H1 (cell line): ENCODE data around the gene B3GNT2. TPM values are rescaled to one million over a fixed set of nuclear protein-coding genes. Genes with fewer than 3 reads are reported as not detected.

ENCODE experiments used
- CTCF ChIA-PET: fragments of 300-600 bp; sonication (Branson Sonifier 250); formaldehyde crosslinking; loops from one replicate; lab custom pipeline; 2021; ENCODE audit not compliant: partially characterized antibody; lab: Charles Lee
- POLR2A ChIA-PET: fragments of 300-600 bp; sonication (Branson Sonifier 250); formaldehyde crosslinking; loops from one replicate; lab custom pipeline; 2021; ENCODE audit warnings: inconsistent platforms; ENCODE audit not compliant: partially characterized antibody; lab: Charles Lee
- DNase-seq, 2 experiments: peaks; one replicate each; pipeline versions ENCODE4 v3.0.0 to v3.0.0-alpha.2; 2010 to 2022; ENCODE audit warnings: low spot score in 2 of 2, low read depth in 1 of 2, mixed read lengths in 1 of 2
- FAIRE-seq: peaks from 2 replicates; lab custom pipeline; 2011; peaks lifted over from hg19 to GRCh38; lab: Jason Lieb, UNC
- H2AFZ ChIP-seq: 2 replicates; pipeline ENCODE4 v1.8.1; 2012; ENCODE audit warnings: low read length, inconsistent platforms
- H2AK5ac ChIP-seq: 2 replicates; pipeline ENCODE4 v1.6.1; 2013; ENCODE audit warnings: low read depth, low read length
- H2BK120ac ChIP-seq: replicated peaks from 2 replicates; pipeline ENCODE3; 2013; ENCODE audit warnings: low read depth, low read length, inconsistent platforms
- H2BK12ac ChIP-seq: 2 replicates; pipeline ENCODE4 v1.6.1; 2013; ENCODE audit warnings: low read depth, low read length
- H2BK15ac ChIP-seq: 2 replicates; pipeline ENCODE4 v1.6.1; 2013; ENCODE audit warnings: low read length
- H2BK20ac ChIP-seq: 2 replicates; pipeline ENCODE4 v1.6.1; 2013; ENCODE audit warnings: low read length
- H2BK5ac ChIP-seq: 2 replicates; pipeline ENCODE4 v1.6.1; 2013; ENCODE audit warnings: low read depth, low read length
- H3K14ac ChIP-seq: 2 replicates; pipeline ENCODE4 v1.6.1; 2013; ENCODE audit warnings: inconsistent platforms; ENCODE audit not compliant: insufficient read length
- H3K18ac ChIP-seq: 2 replicates; pipeline ENCODE4 v1.6.1; 2013; ENCODE audit warnings: low read length; ENCODE audit errors: extremely low read depth
- H3K23ac ChIP-seq: 2 replicates; pipeline ENCODE4 v1.6.1; 2013; ENCODE audit warnings: inconsistent platforms; ENCODE audit not compliant: insufficient read length
- H3K23me2 ChIP-seq: 2 replicates; pipeline ENCODE4 v1.6.1; 2013; ENCODE audit warnings: low read depth, low read length
- H3K27ac ChIP-seq: 2 replicates; pipeline ENCODE4 v1.6.1; 2011; ENCODE audit warnings: low read depth, low read length, inconsistent platforms
- H3K27me3 ChIP-seq, 4 experiments: replicated peaks in 1 of 4; 1 replicate in 1 of 4; 2 replicates in 3 of 4; pipeline versions ENCODE4 v1.6.1 to v1.8.1; 2011 to 2013; ENCODE audit warnings: low read length in 3 of 4, mild to moderate bottlenecking in 3 of 4, inconsistent platforms in 2 of 4, mixed read lengths in 2 of 4, moderate library complexity in 1 of 4; ENCODE audit not compliant: control insufficient read depth in 3 of 4, insufficient read depth in 3 of 4; ENCODE audit errors: extremely low read depth in 1 of 4
- H3K36me3 ChIP-seq, 4 experiments: 2 replicates each; pipeline versions ENCODE4 v1.6.1 to v1.8.1; 2011 to 2013; ENCODE audit warnings: mild to moderate bottlenecking in 4 of 4, low read length in 3 of 4, moderate library complexity in 2 of 4, control low read depth in 1 of 4, inconsistent platforms in 1 of 4; ENCODE audit not compliant: insufficient read depth in 4 of 4, control insufficient read depth in 2 of 4
- H3K4ac ChIP-seq: replicated peaks from 2 replicates; pipeline ENCODE3; 2013; ENCODE audit warnings: low read length, low read depth, mixed read lengths, inconsistent platforms; ENCODE audit not compliant: insufficient read length
- H3K4me1 ChIP-seq, 4 experiments: replicated peaks in 1 of 4; 1 replicate in 1 of 4; 2 replicates in 3 of 4; pipeline versions ENCODE4 v1.6.1 to v1.8.1; 2011 to 2013; ENCODE audit warnings: low read length in 3 of 4, inconsistent platforms in 2 of 4, mixed read lengths in 1 of 4; ENCODE audit not compliant: insufficient read depth in 4 of 4, control insufficient read depth in 3 of 4
- H3K4me2 ChIP-seq, 2 experiments: 2 replicates each; pipeline versions ENCODE4 v1.6.1 to v1.8.1; 2011 to 2013; ENCODE audit warnings: low read depth in 2 of 2, low read length in 2 of 2, control low read depth in 1 of 2, inconsistent platforms in 1 of 2, mild to moderate bottlenecking in 1 of 2; ENCODE audit not compliant: insufficient read depth in 1 of 2
- H3K4me3 ChIP-seq, 4 experiments: fragments of 200-600, 300-600 bp in 1 of 4; sonication (generic), shearing (Covaris generic), sonication (Bioruptor Twin) in 1 of 4; 2 replicates each; pipeline versions ENCODE4 v1.5.1 to v1.8.1; 2011 to 2016; ENCODE audit warnings: low read length in 4 of 4, low read depth in 3 of 4, control low read depth in 2 of 4, inconsistent platforms in 2 of 4, mild to moderate bottlenecking in 2 of 4, mixed read lengths in 1 of 4, moderate library complexity in 1 of 4; ENCODE audit not compliant: insufficient read depth in 2 of 4; ENCODE audit errors: extremely low read depth in 1 of 4
- H3K56ac ChIP-seq: replicated peaks from 2 replicates; pipeline ENCODE3; 2013; ENCODE audit warnings: low read depth, mild to moderate bottlenecking, mixed read lengths, low read length, inconsistent platforms; ENCODE audit not compliant: insufficient read length
- H3K79me1 ChIP-seq: 2 replicates; pipeline ENCODE4 v1.6.1; 2013; ENCODE audit warnings: low read depth, low read length, control low read depth
- H3K79me2 ChIP-seq, 2 experiments: 2 replicates each; pipeline versions ENCODE4 v1.6.1 to v1.8.1; 2012 to 2013; ENCODE audit warnings: low read length in 2 of 2, mild to moderate bottlenecking in 2 of 2, inconsistent platforms in 1 of 2; ENCODE audit not compliant: insufficient read depth in 2 of 2, control insufficient read depth in 1 of 2
- H3K9ac ChIP-seq, 4 experiments: replicated peaks in 1 of 4; 1 replicate in 1 of 4; 2 replicates in 3 of 4; pipeline versions ENCODE4 v1.6.1 to v1.8.1; 2011 to 2013; ENCODE audit warnings: low read depth in 3 of 4, low read length in 3 of 4, control low read depth in 2 of 4, mild to moderate bottlenecking in 2 of 4, moderate library complexity in 2 of 4, inconsistent platforms in 1 of 4; ENCODE audit errors: extremely low read depth in 1 of 4
- H3K9me3 ChIP-seq, 2 experiments: 2 replicates each; pipeline versions ENCODE4 v1.6.1 to v1.8.1; 2012 to 2013; ENCODE audit warnings: mild to moderate bottlenecking in 2 of 2, moderate library complexity in 2 of 2, control low read depth in 1 of 2, inconsistent platforms in 1 of 2, low read depth in 1 of 2, low read length in 1 of 2, mixed read lengths in 1 of 2; ENCODE audit not compliant: insufficient read depth in 2 of 2
- H4K20me1 ChIP-seq, 2 experiments: replicated peaks in 1 of 2; 2 replicates each; pipeline versions ENCODE3 to v1.8.1; 2011 to 2013; ENCODE audit warnings: inconsistent platforms in 2 of 2, low read length in 2 of 2, mild to moderate bottlenecking in 1 of 2; ENCODE audit not compliant: insufficient read depth in 2 of 2, control insufficient read depth in 1 of 2
- H4K5ac ChIP-seq: 2 replicates; pipeline ENCODE4 v1.6.1; 2013; ENCODE audit warnings: low read length, low read depth, mixed read lengths, inconsistent platforms; ENCODE audit not compliant: insufficient read length
- H4K8ac ChIP-seq: 2 replicates; pipeline ENCODE4 v1.8.0; 2013; ENCODE audit warnings: mild to moderate bottlenecking, moderate library complexity, low read length, inconsistent platforms; ENCODE audit not compliant: insufficient read depth; ENCODE audit errors: extremely low read depth
- H4K91ac ChIP-seq: replicated peaks from 2 replicates; pipeline ENCODE3; 2013; ENCODE audit warnings: low read length, mixed read lengths, inconsistent platforms; ENCODE audit not compliant: insufficient read length
- CEBPB ChIP-seq: IDR thresholded peaks from 2 replicates; pipeline ENCODE4 v1.6.1; 2012; ENCODE audit warnings: low read depth, low read length
- CTBP2 ChIP-seq: IDR thresholded peaks from 2 replicates; pipeline ENCODE4 v1.7.0; 2011; ENCODE audit warnings: borderline replicate concordance, mild to moderate bottlenecking, moderate library complexity, mixed read lengths, low read length; ENCODE audit not compliant: insufficient read depth, insufficient read length
- EZH2 ChIP-seq: fragments of 200-600 bp; sonication (generic); IDR thresholded peaks from 2 replicates; pipeline ENCODE4 v1.7.1; 2012; ENCODE audit warnings: low read depth, mild to moderate bottlenecking, moderate library complexity, low read length, inconsistent platforms; ENCODE audit not compliant: severe bottlenecking
- FOSL1 ChIP-seq: IDR thresholded peaks from 2 replicates; pipeline ENCODE4 v1.6.1; 2011; ENCODE audit warnings: mild to moderate bottlenecking, low read depth, low read length, moderate library complexity; ENCODE audit not compliant: insufficient read depth
- GTF2F1 ChIP-seq: IDR thresholded peaks from 2 replicates; pipeline ENCODE4 v1.6.1; 2012; ENCODE audit warnings: low read depth, low read length, improper control_type of control experiment, borderline replicate concordance
- JUN ChIP-seq: IDR thresholded peaks from 2 replicates; pipeline ENCODE4 v1.6.1; 2011; ENCODE audit warnings: low read depth, mild to moderate bottlenecking, improper control_type of control experiment, low read length
- POLR2A ChIP-seq, 2 experiments: IDR thresholded peaks; 1 replicate in 1 of 2; 2 replicates in 1 of 2; pipeline ENCODE4 v1.6.1; 2011; ENCODE audit warnings: low read depth in 2 of 2, low read length in 2 of 2, mild to moderate bottlenecking in 2 of 2; ENCODE audit errors: control extremely low read depth in 1 of 2
- SAP30 ChIP-seq: fragments of 300-600 bp; sonication (generic); IDR thresholded peaks from 2 replicates; pipeline ENCODE4 v1.7.1; 2012; ENCODE audit warnings: low read length, moderate library complexity, mild to moderate bottlenecking, inconsistent platforms; ENCODE audit not compliant: insufficient read depth, insufficient replicate concordance
- SIRT6 ChIP-seq: IDR thresholded peaks from one replicate; pipeline ENCODE4 v1.7.1; 2012; ENCODE audit warnings: low read length, inconsistent platforms
- SP2 ChIP-seq: IDR thresholded peaks from 2 replicates; pipeline ENCODE4 v1.6.1; 2012; ENCODE audit warnings: mild to moderate bottlenecking, low read length, inconsistent platforms
- TAF7 ChIP-seq: optimal IDR thresholded peaks from 2 replicates; pipeline ENCODE3; 2011; ENCODE audit warnings: low read depth, mild to moderate bottlenecking, inconsistent platforms, low read length, moderate library complexity, borderline replicate concordance
- TBP ChIP-seq: IDR thresholded peaks from 2 replicates; pipeline ENCODE4 v1.6.1; 2011; ENCODE audit warnings: low read depth, low read length, improper control_type of control experiment
- YY1 ChIP-seq: IDR thresholded peaks from 2 replicates; pipeline ENCODE4 v1.6.1; 2011; ENCODE audit warnings: low read depth, mild to moderate bottlenecking, low read length
- WGBS, 2 experiments: shearing (Covaris generic) in 1 of 2; methylation state at CpG; one replicate each; pipeline versions ENCODE4 v1.1.6 to v1.1.7; 2013 to 2015; ENCODE audit warnings: low lambda C conversion rate in 2 of 2, mixed read lengths in 2 of 2, inconsistent platforms in 1 of 2, low coverage in 1 of 2, missing lambda C conversion rate in 1 of 2; ENCODE audit not compliant: insufficient replicate concordance in 2 of 2, insufficient coverage in 1 of 2, insufficient read length in 1 of 2; ENCODE audit errors: extremely low coverage in 1 of 2, missing lambda C conversion rate in 1 of 2; 5-methylcytosine and 5-hydroxymethylcytosine counted together
- polyA plus RNA-seq, 7 experiments: library from polyadenylated mRNA; depleted of rRNA in 3 of 7; stranded (reverse) in 5 of 7; unstranded in 2 of 7; fragments of >200 nt in 5 of 7; fragments of 200-250 nt in 2 of 7; gene quantifications; 1 replicate in 5 of 7; 2 replicates in 1 of 7; 4 replicates in 1 of 7; pipeline versions ENCODE4 v1.2.1 to v1.2.3, GENCODE V29; 2011 to 2013; ENCODE audit warnings: missing spikeins in 2 of 7, mixed read lengths in 2 of 7
- total RNA-seq: library from RNA; stranded (reverse); fragmentation: NEBNext Ultra II Directional; extraction: Animal tissue kit (Norgen Biotek cat#: 25700); gene quantifications from 2 replicates; pipeline ENCODE4 v1.2.1, GENCODE V29; 2021
- TF ChIP-seq, protein P1 (sequence below): IDR thresholded peaks from 2 replicates; pipeline ENCODE4 v1.6.1; 2012; ENCODE audit warnings: low read length, inconsistent platforms

B3GNT2 gene
- total and polyA plus RNA-seq, 2 of the 8 experiments (the other 6 are each of a cell fraction or from before 2014, with no cell fraction given) = 20.1 to 40.8 TPM

DNA sequence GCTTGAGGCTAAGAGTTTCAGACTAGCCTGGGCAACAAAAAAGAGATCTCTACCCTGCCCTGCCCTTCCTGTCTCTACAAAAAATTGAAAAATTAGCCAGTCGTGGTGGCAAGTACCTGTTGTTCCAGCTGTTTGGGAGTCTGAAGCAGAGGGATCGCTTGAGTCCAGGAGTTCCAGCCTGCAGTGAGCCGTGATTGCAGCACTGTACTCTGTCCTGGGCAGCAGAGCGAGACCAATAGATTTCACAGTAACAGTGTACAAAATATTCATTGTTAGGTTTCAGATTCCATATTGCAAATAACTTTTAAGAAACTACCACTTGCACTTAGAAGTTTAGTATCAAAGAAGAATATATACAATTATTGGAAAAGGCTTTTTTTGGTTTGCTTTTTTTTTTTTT lies 54.3 kb downstream of the B3GNT2 start:
- H4K8ac ChIP-seq = no peak overlapping the region
- no peak overlapping the region for H2AFZ ChIP-seq
- no peak overlapping the region for H3K4me3 ChIP-seq
- H3K4me1 ChIP-seq = no peaks in the 10 kb centered on the region
- no peak overlapping the region for H4K5ac ChIP-seq
- H2AK5ac ChIP-seq = no peak overlapping the region
- no peak overlapping the region for H3K23ac ChIP-seq
- ChIA-PET CTCF (interaction anchor here (1.1 kb wide), 1 partner anchor 49 kb away, joined by 3 read pairs; no protein-coding TSS in a partner anchor), POLR2A (no interaction called here)
- no peak overlapping the region for H2BK12ac ChIP-seq
- H3K4ac ChIP-seq = no peak overlapping the region
- DNase-seq = no peak
- no peaks in the 10 kb centered on the region for H4K20me1 ChIP-seq
- H3K9me3 ChIP-seq = no peaks in the 10 kb centered on the region
- no peaks in the 10 kb centered on the region for H3K79me1 ChIP-seq
- WGBS, 2 experiments = 82% methylated on average over 4 of the region's 4 CpGs; no CpG with 5 or more reads in 1 of the 2 experiments
- no peak overlapping the region for H4K91ac ChIP-seq
- H3K56ac ChIP-seq = no peak overlapping the region
- H3K79me2 ChIP-seq = no peaks in the 10 kb centered on the region
- H3K4me2 ChIP-seq = no peak overlapping the region
- H3K23me2 ChIP-seq = no peaks in the 10 kb centered on the region
- H2BK20ac ChIP-seq = no peak overlapping the region
- H3K9ac ChIP-seq = no peak overlapping the region
- no peak overlapping the region for H2BK15ac ChIP-seq
- H3K18ac ChIP-seq = no peak overlapping the region
- H2BK120ac ChIP-seq = no peak overlapping the region
- H2BK5ac ChIP-seq = no peak overlapping the region
- no peak overlapping the region for H3K27ac ChIP-seq
- no peak for FAIRE-seq
- H3K36me3 ChIP-seq = no peaks in the 10 kb centered on the region
- H3K27me3 ChIP-seq = no peaks in the 10 kb centered on the region
- H3K14ac ChIP-seq = no peak overlapping the region
- TF ChIP-seq SIRT6 (no peak), CEBPB (no peak), FOSL1 (no peak), EZH2 (no peak), YY1 (no peak), CTBP2 (no peak), SP2 (no peak), TAF7 (no peak), GTF2F1 (no peak), SAP30 (no peak), POLR2A (IDR thresholded peaks at IDR 0.05; ENCODE audit: control extremely low read depth in 1 of 2, low read depth in 2 of 2, low read length in 2 of 2) (no peak), TBP (no peak), JUN (no peak)
- TF ChIP-seq, protein P1, sequence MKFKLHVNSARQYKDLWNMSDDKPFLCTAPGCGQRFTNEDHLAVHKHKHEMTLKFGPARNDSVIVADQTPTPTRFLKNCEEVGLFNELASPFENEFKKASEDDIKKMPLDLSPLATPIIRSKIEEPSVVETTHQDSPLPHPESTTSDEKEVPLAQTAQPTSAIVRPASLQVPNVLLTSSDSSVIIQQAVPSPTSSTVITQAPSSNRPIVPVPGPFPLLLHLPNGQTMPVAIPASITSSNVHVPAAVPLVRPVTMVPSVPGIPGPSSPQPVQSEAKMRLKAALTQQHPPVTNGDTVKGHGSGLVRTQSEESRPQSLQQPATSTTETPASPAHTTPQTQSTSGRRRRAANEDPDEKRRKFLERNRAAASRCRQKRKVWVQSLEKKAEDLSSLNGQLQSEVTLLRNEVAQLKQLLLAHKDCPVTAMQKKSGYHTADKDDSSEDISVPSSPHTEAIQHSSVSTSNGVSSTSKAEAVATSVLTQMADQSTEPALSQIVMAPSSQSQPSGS = no peak
